ENCODE data around the gene LRBA.
A peak's percentile ranks its signal among the peaks of the same experiment; 100 is the strongest.

Gene LRBA

DNA sequence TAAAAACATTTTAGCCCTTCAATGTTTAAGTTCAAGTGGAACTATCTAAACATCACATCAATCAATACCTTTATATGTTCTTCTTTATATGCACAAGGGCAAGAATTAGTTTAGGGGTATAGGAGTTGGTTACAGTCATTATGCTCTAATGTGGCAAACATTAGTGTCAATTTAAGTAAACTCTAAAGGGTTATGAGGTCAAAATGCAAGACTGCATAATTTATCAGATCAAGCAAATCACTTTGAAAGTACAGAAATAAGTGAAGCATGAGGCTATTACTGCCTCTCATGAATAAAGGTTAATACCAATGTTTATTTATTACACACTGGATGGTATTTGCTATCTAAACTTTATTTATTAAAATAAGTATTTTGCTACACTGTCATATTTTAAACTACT, 373.5 kb downstream of the LRBA start:
- DNase-seq: no peak

DNA sequence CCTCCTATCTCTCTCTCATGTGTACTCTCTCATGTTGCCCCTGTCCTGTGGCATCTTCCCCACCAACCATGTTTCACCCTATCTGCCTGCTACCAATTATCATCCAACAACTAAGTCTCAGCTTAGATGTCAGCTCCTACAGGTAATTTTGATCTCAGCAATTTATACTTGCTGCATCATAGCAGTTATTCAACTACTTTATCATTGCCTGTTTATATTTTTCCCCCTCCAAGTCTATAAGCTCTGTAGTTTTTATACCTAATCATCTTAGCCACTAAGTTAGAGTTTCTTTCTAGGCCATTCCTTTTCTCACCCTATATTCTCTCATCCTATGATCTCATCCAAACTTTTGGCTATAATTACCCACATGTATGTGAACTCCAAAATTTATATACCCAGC, 382.4 kb downstream of the LRBA start:
- DNase-seq: no peak

DNA sequence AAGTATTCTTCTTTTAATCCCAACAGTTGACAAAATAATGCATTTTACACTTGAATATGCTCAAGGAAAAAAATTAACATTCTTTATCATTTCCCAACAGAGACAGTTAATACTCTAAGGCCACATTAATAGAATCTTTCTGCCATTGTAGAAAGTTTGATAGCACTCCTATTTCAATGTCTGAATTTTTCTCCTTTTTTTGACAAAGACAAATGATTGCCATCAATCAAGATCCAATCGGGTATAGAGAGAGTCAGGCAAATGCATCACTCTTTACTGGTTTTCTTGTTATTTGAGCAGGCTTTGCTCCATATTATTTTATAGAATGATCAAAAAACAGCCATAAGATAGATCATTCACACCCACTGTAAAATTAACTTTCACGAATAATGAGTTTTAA, 387.0 kb downstream of the LRBA start:
- DNase-seq: no peak

DNA sequence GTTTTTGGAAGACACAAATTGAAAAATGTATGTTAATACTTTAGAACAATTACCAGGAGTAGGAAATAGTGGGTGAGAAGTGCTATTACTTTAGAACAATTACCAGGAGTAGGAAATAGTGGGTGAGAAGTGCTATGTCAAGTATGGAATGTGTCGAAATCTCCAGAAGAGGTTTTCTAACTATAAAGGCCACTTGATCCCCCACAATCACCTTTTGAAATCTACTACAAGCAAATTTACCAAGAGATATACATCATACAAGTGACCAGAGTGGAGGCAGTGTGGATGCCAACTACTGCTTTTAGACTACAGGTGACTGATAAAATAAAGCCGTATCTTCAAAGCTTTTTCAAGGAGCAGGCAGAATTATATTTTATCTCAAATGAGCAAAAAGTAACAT, 390.1 kb downstream of the LRBA start:
- DNase-seq: no peak

DNA sequence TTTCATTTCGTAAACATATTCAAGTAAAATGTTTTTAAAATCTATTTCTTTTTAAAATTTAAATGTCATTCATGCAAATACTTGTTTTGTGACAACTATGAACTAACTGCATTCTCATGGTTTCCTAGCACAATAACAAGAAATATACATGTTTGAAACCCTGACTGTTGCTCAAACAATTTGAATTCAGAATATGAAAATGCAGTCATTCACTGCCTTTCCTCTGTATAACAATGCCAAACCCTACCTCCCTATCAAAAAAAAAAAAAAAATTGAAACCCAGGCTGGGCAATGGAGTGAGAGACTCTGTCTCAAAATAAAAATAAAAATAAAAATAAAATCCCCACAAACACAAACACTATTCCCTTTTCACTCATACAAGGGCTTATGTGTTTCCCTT, 391.0 kb downstream of the LRBA start:
- DNase-seq: no peak

DNA sequence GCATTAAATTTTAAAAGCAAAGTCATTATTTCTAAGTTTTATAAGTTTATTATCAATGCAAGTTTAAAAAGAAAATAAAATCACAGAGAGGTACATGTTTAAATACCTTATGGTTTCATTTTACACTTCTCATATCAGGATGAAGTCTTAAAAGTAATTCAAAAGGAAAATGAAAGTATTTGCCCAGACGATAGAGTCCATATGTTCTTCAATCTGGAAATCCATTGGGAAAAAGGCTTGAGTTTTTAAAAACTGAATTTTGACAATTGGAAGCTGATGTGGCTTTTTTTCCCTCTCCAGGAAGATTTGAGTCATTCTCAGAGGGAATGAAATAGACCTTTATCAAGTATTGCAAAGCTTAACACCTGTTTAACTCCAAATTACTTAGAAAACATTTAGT, 396.0 kb downstream of the LRBA start:
- no peak for DNase-seq

DNA sequence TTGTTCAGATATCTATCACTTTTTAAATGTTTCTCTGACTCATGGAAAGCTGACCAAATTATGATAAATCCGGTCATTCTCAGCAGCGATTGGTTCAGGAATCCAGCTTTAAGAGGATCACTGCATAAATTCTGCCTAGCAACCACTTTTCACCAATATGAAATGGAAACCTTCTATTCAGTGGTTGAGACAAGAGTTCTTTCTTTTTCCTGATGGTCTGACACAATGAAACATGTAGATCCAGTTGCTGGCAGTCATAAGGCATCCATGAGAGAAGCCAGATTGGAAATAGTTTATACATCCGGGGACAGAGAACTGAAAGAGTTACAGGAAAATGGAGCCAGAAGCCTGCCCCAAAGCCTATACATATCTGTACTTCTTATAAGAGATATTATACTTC, 406.0 kb downstream of the LRBA start:
- no peak for DNase-seq

DNA sequence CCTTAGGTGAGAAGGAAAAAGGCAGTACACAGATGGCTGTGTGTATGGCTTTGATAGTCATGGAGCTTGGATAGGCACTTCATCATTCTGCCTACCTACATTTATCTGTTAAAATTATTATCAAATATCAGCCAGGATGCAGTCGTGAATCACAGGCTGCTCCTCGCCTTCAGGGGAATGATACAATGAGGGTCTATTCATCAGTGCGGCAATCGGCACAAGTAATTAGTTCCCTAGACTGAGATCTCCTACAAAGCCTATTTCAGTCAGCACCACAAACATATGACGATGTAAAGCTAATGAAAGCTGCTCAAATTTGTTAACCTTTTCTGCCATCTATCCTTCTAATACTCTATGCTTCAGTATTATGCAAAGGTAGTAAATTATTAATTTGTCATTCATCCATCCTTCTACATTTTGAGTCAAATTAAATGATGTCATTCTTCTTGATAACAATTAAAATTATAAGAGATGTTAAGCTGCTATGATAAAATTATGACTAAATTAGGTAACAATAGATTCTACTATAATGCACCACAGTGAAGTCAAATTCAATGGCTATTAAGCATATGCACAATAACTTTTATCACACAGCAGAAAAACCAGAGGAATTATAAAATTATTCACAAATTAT, 414.2 kb downstream of the LRBA start:
- peak in 1 of 2 experiments; percentile 3 for DNase-seq

DNA sequence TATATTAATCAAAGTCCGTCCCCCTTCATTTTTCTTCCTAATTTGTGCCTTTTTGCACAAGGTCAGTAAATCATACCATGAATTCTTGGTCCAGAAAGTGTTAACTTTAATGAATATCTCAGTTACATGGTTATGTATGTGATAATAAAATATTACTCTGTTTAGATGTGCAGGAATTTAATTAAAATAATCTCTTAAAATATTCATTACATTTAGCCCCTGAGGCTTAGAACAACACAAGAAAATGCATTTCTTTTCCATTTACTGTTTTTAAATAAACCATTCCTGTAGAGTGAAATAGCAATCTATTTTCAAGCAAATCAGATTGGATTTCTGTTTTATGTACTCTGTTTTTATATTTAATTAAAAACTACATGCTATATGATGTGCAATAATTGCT, 415.5 kb downstream of the LRBA start:
- no peak for DNase-seq

DNA sequence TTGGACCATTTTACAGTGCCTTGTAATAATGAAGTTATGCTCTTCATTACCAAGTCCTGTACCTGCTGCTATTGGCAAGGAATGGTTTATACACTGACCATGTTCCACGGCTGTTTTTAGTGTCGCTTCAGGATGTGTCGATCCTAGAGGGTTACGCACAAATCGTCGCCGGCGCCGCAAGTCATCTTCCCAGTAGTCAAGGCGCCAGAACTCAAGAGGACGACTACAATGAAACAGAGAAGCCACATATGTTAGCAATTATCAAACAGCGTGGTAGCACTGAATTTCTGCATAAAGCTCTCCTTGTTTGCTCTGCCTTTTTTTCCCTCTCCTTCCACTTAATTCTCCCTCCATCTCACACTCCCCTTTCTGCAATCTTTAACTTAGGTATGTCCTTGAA, 416.2 kb downstream of the LRBA start:
- DNase-seq: no peak

DNA sequence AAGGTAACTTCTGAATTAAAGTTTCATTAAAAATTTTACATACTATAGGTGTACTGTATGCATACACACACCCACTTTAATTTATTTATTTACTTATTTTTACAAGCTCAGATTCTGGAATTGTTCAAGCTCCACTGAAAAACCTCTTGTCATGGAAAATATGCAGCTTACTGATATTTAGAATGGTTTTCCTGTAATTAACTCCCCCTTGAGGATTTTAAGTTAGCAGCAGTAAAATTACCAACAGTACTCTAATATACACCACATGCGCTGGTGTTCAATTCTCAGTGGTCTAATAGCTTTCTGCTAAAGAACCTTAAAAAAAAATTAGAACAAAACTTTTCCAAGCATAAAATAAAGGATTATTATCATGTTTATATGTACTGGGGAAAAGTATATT, 421.1 kb downstream of the LRBA start:
- peak; percentile 15 to 67 for DNase-seq

DNA sequence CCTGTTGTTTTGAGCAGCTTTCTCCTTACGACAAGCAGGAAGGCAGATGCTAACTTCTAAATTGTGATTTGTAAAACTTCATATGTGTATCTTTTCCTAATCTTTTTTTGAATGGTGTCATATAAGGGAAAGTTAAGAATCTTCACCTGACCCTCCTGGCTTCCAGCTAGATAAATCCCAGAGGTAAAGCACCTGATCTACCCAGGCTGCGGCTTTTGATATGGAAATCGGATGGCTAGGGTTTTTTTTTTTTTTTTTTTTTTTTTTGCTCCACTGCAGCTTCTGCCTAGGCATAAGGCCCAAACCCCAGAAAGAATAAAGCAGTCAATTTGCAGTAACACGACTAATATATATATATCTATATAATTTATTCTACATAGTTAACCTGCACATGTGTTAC, 423.2 kb downstream of the LRBA start:
- DNase-seq: no peak

DNA sequence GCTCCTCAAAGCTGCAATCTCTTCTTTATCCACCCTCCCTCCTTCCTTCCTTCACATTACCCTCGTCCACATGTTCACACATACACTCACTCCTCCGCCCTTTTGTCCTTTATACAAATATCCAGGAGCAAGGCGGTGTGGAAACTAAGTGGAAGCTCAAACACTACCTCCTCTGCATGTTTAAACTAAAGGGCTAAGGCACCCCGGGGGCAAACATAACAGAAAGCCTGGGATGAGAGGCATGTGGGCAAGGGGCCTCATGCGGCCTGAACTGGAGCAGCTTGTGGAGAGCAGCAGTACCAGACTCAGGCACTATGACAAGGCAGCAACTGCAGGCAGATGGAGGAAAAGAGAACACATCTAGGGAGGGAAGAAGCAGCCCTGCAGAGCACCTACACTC, 423.7 kb downstream of the LRBA start:
- DNase-seq: no peak

DNA sequence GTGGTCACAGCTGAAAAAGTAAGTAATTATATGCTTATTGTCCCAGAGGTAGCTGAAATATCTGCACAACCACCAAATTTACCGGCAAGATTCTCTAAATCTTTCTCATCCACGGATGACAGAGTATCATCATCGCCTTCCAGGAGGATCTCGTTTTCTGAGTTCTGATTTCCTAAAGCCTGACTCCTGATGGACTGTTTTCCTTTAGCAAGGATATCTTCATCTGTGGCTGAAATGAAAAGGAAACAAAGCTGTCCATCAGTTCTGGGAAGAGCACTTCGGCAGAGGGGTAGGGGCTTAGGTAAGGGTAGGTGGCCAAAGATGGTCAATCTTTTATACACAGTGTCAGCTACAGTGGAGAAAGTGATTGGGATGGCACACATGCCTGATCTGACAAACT, 424.5 kb downstream of the LRBA start:
- DNase-seq: no peak

DNA sequence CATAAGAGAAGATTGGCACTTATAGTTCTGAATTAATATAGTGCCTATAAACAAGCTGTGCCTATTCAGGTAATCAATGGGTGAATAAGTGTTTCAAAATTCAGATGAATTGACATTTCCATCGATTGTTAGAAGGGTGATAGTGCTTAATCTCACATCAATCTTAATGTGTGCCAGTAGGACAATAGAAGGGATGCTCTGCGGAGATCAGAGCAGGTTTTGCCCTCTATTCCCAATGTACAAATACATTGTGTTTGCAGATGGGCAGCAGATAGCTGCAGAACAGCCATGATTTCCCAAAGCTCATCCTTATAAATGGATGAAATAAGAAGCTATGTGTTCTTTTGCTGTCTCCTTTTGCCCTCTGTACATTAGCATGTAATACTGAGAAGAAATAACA, 425.9 kb downstream of the LRBA start:
- no peak for DNase-seq

DNA sequence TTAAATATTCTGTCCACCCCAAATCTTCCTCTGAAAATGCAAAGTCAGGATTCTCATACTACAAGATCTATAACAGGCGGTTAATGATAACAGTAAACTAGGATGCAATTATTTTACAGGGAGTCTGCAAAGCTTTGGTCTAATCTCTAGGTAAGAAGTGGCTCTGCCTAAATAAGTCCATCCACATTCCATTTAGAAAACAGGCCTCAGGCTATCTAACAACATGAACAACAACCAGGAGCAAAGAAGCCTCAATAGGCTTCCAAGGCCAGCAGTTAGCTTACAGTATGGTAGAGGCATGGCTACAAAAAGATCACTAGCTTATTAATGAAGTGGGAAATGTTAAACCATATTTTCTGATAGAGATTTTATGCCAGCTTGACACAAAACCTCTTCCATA, 426.8 kb downstream of the LRBA start:
- no peak for DNase-seq

DNA sequence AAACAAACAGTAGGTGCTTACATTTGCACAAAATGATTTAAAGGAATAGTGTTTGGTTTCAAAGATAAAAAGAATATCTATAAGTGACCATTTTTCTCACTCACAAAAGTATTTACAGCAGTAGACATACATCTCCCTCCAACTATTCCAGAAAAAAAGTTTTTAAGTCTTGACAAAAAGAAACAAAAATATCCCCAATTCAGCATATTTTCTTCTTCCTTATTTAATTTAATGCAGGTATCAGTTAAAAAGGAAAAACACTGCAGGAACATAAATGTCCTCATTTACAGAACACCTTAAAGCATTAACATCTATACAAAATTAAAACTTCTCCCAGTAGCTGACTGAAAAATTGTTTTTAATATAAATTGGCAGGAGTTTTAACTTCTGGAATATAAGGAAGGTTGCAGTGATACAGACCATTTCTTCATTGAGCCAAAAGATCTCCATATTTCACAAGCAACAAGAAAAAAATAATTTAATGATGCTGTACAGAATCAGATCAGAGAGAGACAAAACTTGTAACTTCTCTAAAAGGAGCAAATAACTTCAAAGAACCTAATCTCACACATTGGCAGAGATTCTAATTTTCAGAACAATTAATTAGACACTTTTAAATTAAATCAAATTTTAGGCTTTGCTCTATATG, 428.8 kb downstream of the LRBA start:
- DNase-seq: no peak

DNA sequence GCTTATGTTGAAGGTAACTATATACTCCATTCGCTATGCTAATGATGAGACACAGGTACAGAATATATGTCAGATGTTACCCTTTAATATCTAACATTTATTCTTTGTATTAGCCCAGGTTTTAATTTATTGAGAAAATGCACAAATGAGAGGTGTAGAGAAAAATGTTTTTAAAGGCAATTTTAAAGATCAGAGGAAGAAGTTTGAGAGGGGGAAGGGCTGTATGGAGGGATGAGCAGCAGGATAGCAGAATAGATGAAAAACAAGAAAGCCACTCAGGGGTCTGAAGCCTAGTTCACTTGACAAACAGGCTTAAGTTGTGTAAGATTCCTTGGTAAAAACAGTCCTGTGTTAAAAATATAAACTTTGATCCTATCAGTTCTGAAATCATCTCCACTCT, 429.5 kb downstream of the LRBA start:
- DNase-seq: no peak

DNA sequence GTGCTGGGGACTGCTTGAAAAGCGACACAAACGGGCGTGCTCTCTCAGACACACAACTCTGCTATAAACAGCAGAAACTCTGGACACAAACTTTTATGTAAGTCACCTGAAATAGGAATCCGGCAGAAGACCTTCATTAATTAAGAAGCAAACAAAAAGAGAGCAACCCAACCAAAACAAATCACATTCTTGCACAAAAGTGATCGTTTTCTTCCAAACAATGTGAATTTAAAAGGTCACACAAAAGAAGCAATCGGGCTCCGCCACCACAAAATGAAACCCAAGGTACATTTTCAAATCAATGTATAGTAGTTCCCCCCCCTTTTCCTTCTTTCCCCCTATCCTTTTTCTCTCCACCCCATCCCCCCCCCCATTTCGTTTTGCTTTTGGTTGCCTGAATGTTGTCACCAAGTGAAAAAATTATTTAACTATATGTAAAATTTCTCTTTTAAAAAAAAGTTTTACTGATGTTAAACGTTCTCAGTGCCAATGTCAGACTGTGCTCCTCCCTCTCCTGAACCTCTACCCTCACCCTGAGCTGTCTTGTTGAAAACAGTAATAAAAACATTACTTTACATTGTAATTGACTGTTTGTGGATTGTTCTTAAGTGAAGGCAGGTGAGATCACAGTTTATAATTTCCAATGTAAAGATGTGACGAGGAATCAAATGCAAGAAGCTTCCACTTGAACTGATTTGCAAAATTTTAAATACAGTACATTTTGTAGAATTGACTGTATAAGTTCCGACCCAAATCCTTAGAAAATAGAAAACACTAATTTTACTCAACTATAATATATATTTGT, 430.8 kb downstream of the LRBA start:
- no peak for DNase-seq

DNA sequence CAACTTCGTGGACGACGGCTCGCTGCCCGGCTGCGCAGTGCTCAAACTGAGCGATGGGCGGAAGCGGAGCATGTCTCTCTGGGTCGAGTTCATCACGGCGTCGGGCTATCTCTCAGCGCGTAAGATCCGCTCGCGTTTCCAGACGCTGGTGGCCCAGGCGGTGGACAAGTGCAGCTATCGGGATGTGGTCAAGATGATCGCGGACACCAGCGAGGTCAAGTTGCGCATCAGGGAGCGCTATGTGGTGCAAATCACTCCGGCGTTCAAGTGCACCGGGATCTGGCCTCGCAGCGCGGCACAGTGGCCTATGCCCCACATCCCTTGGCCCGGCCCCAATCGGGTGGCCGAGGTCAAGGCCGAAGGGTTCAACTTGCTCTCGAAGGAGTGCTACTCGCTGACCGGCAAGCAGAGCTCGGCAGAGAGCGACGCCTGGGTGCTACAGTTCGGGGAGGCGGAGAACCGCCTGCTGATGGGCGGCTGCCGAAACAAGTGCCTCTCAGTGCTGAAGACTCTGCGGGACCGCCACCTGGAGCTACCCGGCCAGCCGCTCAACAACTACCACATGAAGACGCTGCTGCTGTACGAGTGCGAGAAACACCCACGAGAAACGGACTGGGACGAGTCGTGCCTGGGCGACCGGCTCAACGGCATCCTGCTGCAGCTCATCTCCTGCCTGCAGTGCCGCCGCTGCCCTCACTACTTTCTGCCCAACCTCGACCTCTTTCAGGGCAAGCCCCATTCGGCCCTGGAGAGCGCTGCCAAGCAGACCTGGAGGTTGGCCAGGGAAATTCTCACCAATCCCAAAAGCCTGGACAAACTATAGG, 431.6 kb downstream of the LRBA start:
- DNase-seq: no peak

DNA sequence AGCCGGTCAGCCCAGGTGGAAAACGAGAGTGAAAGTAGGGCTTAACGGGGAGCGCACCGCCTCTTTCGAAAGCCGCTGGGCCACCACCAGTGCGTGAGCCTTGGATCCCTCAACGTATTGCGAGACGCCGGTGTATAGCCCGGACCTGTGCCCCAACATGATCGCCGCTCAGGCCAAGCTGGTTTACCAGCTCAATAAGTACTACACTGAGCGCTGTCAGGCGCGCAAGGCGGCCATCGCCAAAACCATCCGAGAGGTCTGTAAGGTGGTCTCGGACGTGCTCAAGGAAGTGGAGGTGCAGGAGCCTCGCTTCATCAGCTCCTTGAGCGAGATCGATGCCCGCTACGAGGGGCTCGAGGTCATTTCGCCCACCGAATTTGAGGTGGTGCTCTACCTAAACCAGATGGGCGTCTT, 432.2 kb downstream of the LRBA start:
- DNase-seq: no peak

DNA sequence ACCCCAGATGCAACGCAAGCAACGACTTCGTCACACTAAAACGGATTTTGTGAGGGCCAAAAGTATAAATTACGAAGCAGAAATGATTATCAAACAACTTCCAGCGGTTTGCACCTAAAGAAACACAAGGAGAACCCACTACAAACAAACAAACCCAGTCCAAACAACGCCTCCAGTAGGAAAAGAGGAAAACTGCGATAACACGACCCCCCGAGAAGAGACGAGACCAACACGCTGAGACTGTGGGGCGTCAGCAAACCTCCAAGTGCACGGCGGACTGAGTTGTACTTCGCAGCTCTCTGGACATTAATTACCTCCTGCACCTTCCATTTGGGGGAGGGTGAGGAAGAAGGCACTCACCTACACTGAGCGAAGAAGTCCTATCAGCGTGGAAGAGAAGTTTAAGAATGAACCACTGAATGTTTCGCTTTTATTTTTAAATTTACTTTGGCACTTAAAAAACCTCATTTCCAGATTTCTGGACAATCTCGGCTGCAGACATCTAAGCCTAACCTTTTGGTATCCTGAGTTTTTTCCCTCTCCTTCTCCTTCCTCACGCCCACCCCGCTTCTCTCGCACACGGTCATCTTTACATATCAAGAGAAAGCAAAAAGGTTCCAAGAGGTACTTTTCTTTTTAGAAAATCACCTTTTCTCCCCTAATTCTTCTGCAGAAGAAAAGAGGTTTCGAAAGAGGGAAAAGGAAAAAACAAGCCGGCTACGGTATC, 432.8 kb downstream of the LRBA start, which contains the start of gene MAB21L2:
Gene MAB21L2, plus strand, starts transcription at position 6 of the 727 bp plus-strand sequence. CDS start 879 bp downstream, outside the sequence.
- DNase-seq: no peak

DNA sequence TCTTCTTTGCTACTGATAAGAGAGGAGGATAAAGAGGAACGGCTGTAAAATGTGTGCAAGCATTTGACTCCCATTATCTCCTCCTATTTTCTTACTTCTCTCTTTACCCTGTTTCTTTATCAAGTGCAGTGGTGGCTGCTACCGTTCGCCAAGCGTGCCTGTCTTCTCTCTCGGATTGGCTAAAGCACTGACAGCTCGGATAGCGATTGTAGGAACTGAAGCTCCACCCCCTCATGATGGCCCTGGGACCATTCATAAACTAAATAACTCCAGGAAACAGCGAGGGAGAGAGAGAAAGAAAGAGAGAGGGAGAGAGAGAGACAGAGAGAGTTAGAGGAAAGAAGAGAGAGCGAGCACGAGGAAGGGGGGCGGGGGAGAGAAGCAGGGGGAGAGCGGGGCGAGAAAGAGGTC, 433.4 kb downstream of the LRBA start:
- no peak for DNase-seq

Data from NCI-H1930 (cell line).